ENCODE results near the gene RRP1.

The RRP1 gene

DNA sequence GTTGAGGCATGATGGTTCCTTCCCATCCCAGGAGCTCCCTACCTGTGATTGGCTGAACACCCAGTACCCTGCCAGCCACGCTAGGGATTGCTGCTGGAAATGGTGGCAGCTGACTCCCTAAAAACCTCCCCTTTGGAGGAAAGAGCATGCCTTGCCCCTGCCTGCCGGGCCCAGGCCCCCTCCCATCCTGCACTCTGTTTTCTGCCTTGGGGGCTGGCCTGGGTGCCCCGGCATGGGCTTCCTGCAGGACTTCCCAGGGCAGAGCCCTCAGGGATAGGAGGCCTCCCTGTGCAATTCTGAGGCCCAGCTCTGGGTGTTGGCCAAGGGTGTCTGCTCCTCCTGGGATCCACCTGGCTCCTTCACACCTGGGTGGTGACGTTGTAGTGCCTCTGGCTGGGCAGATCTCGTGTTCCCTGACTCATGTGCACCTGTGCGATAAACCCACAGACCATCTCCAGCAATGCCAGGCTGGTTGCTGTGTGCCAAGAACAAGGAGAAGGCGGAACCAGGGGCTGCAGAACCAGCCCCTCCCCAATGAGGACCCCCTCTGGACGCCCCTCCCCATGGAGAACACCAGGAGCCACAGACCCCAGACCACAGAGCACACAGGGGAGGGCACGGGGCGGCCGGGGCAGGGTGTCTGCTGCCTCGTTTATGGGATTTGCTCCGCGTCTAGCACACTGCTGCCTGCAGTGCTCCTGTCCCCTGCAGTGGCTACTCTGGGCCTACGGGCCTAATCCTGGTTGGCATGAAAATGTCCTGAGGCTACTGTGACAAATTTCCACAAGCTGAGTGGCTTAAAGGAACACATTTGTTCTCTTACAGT, 26.9 kb upstream of the RRP1 start:
- peaks cover 6% of the 10 kb centered on the region for H3K36me3 ChIP-seq (ENCODE audit: control insufficient read depth, insufficient read depth, low read length)
- no peak overlapping the region for H3K4me3 ChIP-seq (ENCODE audit: low read length)
- no peaks in the 10 kb centered on the region for H3K27me3 ChIP-seq (ENCODE audit: control insufficient read depth, insufficient read depth, low read length)
- H3K4me1 ChIP-seq (ENCODE audit: control insufficient read depth, insufficient read depth, low read length): peaks cover 14% of the 10 kb centered on the region
- H3K9ac ChIP-seq (ENCODE audit: low read length): no peak overlapping the region
- H3K27ac ChIP-seq (ENCODE audit: low read depth, low read length): no peak overlapping the region

DNA sequence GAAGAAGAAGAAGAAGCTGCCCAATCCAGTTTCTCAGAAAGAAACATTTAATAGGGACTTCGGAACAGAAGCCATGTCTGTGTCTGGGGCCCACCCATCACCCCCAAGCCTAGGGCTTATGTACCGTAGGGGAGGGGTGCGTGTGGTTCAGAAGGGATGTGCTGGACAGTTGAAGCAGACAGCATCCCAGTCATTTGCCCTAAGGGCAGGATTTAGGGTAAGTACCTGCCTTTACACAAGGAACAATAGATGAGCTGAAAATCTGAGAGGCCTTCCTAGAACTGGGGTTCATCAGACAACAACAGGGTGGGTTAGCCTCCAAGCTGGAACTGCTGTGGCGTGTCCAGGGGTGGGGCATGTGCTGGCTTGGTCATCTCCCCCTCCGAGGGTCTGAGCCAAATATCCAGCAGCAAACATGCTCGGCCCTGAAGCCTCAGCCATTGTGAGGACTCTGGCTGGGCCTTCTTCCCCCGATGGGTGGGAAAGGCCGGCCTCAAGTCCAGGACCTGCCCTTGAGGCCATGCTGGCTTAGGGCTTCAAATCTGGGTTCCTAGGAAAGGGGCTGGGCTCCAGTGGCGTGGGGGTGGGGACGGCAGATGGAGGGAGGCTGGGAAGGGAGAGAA, 25.4 kb upstream of the RRP1 start:
- Histone ChIP-seq H3K4me1 (ENCODE audit: control insufficient read depth, insufficient read depth, low read length) (peaks cover 4% of the 10 kb centered on the region), H3K9ac (ENCODE audit: low read length) (no peak overlapping the region), H3K4me3 (ENCODE audit: low read length) (no peak overlapping the region), H3K27ac (ENCODE audit: low read depth, low read length) (no peak overlapping the region), H3K27me3 (ENCODE audit: control insufficient read depth, insufficient read depth, low read length) (no peaks in the 10 kb centered on the region), H3K36me3 (ENCODE audit: control insufficient read depth, insufficient read depth, low read length) (peaks cover 6% of the 10 kb centered on the region)

DNA sequence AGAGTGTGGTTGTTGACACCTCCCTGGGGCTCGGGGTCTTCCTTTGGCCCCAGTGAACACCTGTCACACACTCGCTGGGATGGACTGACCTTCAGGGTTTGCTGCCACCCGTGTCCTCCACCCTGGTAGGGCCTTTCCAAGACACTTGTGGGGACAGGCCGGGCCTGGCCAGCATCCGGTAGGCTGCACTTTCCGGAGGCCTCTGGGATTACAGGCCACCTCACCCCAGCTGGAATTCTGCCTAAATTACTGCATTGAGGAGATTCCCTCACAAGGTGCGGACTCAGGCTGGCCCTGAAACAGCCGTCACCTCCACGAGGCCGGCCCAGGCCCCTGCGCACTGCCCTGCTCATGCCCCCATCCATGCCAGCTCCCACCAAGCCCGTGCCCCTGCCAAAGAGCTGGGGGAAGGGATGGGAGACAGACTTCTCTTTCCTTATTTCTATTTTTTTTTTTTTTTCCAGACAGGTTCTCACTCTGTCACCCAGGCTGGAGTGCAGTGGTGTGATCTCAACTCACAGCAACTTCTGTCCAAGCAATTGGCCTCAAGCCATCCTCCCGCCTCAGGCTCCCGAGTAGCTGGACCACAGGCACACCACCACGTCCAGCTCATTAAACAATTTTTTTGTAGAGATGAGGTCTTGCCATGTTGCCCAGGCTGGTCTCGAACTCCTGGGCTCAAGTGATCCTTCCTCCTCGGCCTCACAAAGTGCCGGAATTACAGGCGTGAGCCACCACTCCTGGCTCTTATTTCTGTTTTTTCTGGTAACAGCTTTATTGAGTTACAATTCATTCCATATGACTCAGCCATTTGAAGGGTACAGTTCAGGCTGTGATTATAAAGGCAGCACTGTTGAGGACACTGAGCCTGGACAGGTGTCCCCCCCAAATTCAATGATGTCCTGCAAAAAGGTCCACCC, 24.5 kb upstream of the RRP1 start:
- Histone ChIP-seq H3K4me1 (ENCODE audit: control insufficient read depth, insufficient read depth, low read length) (peaks cover 3% of the 10 kb centered on the region), H3K27me3 (ENCODE audit: control insufficient read depth, insufficient read depth, low read length) (no peaks in the 10 kb centered on the region), H3K36me3 (ENCODE audit: control insufficient read depth, insufficient read depth, low read length) (peaks cover 6% of the 10 kb centered on the region), H3K4me3 (ENCODE audit: low read length) (no peak overlapping the region), H3K27ac (ENCODE audit: low read depth, low read length) (no peak overlapping the region), H3K9ac (ENCODE audit: low read length) (no peak overlapping the region)

DNA sequence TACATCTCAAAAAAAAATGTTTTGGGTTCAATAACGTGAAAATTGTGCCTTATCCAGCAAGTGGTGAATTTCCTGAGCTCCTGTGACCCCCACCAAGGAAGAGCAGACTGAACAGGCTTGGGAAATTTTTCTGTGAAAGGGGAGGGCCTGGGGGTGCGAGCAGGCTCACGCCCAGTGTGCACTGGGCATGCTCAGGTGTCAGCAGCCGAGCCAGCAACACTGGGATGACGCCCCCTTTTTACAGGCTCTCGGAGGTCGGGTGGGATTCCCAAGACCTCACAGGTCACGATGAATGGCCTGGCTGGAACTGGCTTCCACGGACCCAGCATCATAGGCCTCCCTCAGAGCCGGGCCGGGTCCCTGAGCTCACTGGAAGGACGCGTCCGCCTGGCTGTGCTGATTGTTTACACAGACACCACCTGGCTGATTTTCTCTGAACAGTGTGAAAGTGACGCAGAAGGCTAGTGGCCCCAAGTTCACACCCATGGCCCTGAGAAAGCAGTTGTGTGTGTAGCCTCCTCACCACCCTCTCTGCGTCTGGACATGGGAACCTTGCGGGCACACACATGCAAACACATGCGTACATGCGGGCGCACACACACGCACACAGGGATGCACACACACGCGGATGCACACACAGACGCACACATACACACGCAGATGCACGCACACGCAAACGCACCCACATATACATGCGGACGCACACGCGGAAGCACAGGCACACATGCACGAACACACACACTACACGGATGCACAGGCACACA, 22.5 kb upstream of the RRP1 start:
- no peak overlapping the region for H3K9ac ChIP-seq (ENCODE audit: low read length)
- H3K4me3 ChIP-seq (ENCODE audit: low read length): no peak overlapping the region
- H3K27ac ChIP-seq (ENCODE audit: low read depth, low read length): no peak overlapping the region
- H3K4me1 ChIP-seq (ENCODE audit: control insufficient read depth, insufficient read depth, low read length): peaks cover 3% of the 10 kb centered on the region
- peaks cover 3% of the 10 kb centered on the region for H3K36me3 ChIP-seq (ENCODE audit: control insufficient read depth, insufficient read depth, low read length)
- H3K27me3 ChIP-seq (ENCODE audit: control insufficient read depth, insufficient read depth, low read length): no peaks in the 10 kb centered on the region

DNA sequence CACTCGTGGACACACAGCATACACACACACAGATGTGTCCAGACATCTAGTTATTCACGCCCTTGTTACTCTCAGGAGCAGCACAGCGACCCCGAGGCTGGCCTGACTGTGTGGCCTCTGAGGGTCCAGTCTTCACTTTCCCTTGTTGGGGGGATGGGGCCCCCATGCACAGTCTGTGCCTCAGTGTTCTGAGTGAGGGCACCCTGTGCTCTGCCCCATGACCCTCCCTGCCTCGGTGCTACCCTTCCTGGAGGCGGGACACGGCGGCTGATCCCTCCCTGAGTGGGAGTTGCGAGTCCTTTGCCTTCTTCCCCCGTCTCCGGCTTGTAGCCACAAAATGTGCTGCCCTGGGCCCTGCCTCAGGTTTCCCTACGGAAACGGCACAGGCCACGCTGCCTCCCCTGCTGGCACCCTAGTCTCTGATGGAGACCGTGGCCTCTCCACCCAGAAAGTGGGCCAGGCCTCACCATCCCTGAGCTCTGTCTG, 21.8 kb upstream of the RRP1 start:
- H3K4me1 ChIP-seq (ENCODE audit: control insufficient read depth, insufficient read depth, low read length): peaks cover 3% of the 10 kb centered on the region
- no peak overlapping the region for H3K9ac ChIP-seq (ENCODE audit: low read length)
- H3K27me3 ChIP-seq (ENCODE audit: control insufficient read depth, insufficient read depth, low read length): no peaks in the 10 kb centered on the region
- H3K36me3 ChIP-seq (ENCODE audit: control insufficient read depth, insufficient read depth, low read length): peaks cover 2% of the 10 kb centered on the region
- H3K4me3 ChIP-seq (ENCODE audit: low read length): no peak overlapping the region
- no peak overlapping the region for H3K27ac ChIP-seq (ENCODE audit: low read depth, low read length)

DNA sequence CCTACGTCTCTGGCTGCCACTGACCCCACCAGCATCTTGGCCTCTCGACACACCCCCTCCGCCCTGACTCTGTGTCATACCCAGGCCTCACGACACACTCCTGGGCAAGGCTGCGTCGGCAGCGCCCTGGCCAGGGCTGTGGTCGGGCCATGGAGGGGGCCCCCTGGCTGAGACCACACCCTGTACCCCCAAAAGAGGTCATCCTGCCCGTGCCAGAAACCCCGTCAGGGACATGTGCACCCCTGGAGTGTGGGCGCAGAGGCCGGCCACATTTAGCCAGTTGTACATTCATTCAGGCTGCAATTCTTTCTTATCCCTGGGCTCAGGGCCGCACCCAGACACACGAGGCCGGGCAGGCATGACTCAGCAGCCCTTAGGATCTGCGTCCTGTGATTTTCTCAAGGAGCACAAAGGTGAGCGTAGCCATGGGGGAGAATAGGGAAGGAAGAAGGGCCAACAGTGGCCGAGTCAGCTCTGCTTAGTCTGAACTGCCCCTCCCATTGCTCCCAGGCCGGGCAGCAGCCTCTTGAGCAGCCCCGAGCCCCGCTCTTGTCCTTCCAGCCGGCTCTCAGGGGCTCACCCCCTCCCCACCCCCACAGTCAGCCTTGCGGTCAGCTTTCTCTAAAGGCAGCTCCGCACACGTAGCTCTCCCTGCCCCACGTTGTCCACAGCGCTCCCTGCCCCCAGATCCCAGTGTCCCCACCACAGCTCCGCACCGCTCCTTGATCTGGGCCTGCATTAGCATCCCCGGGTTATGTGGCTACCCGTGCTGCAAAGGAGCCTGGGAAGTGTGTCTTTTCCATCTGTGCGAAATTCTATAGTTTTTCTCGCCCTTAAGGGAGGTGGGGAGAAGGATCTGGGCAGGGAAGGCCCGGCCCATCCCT, 21.2 kb upstream of the RRP1 start:
- Histone ChIP-seq H3K4me3 (ENCODE audit: low read length) (no peak overlapping the region), H3K9ac (ENCODE audit: low read length) (no peak overlapping the region), H3K27ac (ENCODE audit: low read depth, low read length) (no peak overlapping the region), H3K36me3 (ENCODE audit: control insufficient read depth, insufficient read depth, low read length) (peaks cover 3% of the 10 kb centered on the region), H3K4me1 (ENCODE audit: control insufficient read depth, insufficient read depth, low read length) (peaks cover 3% of the 10 kb centered on the region), H3K27me3 (ENCODE audit: control insufficient read depth, insufficient read depth, low read length) (no peaks in the 10 kb centered on the region)

DNA sequence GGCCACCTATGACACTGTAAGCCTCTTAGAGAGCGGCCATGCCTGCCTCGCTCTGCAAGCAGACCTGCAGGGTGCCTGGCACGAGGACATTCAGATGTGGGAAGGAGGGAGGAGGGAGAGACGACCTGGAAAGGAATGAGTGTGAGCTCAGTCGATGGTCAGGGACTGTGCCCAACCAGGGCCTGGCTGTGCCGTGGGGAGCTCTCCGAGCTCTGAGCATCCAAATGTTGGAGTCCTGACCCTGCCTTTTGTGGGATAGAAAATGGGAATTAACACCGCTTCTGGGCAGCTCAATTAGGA, 20.6 kb upstream of the RRP1 start:
- Histone ChIP-seq H3K27me3 (ENCODE audit: control insufficient read depth, insufficient read depth, low read length) (no peaks in the 10 kb centered on the region), H3K36me3 (ENCODE audit: control insufficient read depth, insufficient read depth, low read length) (peaks cover 6% of the 10 kb centered on the region), H3K4me3 (ENCODE audit: low read length) (no peak overlapping the region), H3K4me1 (ENCODE audit: control insufficient read depth, insufficient read depth, low read length) (peaks cover 3% of the 10 kb centered on the region), H3K9ac (ENCODE audit: low read length) (no peak overlapping the region), H3K27ac (ENCODE audit: low read depth, low read length) (no peak overlapping the region)

DNA sequence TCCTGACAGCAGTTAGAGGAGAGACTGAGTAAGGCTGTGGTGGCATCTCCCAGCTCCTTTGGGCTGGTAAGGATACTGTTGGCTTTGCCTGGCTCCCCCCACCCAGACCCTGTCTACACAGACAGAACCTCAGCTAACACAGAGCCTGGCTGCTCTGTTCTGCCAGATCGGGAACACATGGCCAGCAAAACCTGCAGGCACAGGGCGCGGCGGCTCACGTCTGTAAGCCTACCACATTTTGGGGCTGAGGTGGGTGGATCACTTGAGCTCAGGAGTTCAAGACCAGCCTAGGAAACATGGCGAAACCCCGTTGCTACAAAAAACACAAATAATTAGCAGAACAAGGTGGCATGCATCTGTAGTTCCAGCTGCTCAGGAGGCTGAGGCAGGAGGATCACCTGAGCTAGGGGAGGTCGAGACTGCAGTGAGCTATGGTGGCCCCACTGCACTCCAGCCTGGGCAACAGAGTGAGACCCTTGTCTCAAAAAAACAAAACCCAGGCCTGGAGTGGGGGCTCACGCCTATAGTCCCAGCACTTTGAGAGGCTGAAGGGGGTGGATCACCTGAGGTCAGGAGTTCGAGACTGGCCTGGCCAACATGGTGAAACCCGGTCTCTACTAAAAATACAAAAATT, 19.9 kb upstream of the RRP1 start:
- H3K4me3 ChIP-seq (ENCODE audit: low read length): no peak overlapping the region
- H3K4me1 ChIP-seq (ENCODE audit: control insufficient read depth, insufficient read depth, low read length): peaks cover 3% of the 10 kb centered on the region
- H3K27me3 ChIP-seq (ENCODE audit: control insufficient read depth, insufficient read depth, low read length): no peaks in the 10 kb centered on the region
- H3K9ac ChIP-seq (ENCODE audit: low read length): no peak overlapping the region
- no peak overlapping the region for H3K27ac ChIP-seq (ENCODE audit: low read depth, low read length)
- peaks cover 9% of the 10 kb centered on the region for H3K36me3 ChIP-seq (ENCODE audit: control insufficient read depth, insufficient read depth, low read length)

DNA sequence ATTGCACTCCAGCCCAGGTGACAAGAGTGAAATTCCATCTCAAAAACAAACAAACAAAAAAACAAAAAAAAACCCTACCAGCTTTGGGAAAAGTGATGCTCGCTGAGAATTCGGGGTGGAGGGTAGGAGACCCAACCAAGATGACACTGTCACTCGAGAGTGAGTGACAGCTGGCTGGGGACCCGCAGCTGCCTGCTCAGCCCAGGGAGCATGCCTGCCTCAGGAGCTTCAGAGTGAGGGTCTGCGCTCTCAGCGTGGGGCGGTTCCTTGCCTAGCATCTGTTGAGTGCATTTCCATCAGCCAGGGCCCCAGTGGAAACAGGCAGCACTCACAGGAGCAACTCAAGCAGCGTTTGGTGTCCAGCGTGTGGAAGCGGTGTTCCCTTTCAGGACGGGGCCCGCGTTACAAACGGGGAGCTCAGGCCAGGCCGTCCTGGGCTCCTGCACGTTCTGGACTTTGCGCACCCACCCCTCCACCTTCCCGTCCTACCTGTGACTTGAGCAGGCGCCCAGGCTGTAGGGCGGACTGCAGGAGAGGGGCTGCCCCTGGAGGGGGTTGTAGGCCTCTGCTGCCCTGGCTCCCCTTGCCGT, 19.2 kb upstream of the RRP1 start:
- no peak overlapping the region for H3K9ac ChIP-seq (ENCODE audit: low read length)
- no peaks in the 10 kb centered on the region for H3K27me3 ChIP-seq (ENCODE audit: control insufficient read depth, insufficient read depth, low read length)
- no peak overlapping the region for H3K4me3 ChIP-seq (ENCODE audit: low read length)
- peaks cover 9% of the 10 kb centered on the region for H3K36me3 ChIP-seq (ENCODE audit: control insufficient read depth, insufficient read depth, low read length)
- no peak overlapping the region for H3K27ac ChIP-seq (ENCODE audit: low read depth, low read length)
- peaks cover 3% of the 10 kb centered on the region for H3K4me1 ChIP-seq (ENCODE audit: control insufficient read depth, insufficient read depth, low read length)

DNA sequence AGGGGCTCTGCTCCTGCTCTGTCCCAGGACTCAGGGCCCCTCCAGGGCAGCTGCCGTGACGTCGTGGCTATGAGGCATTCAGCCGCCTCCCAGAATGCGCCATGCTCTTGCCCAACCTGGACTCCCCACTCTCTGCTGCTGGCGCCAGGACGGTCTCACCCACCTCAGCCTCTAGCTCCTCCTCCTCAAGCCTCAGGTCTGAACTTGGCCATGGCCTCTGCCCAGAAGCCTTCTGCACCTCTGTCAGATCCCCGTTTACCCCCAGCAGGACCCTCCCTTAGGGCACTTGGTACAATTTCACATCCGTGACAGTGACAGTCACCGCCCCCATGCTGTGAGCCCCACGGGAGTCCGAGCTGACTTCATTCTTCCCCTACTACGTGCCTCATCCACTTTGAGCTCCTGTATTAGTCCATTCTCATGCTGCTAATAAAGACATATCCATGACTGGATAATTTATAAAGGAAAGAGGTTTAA, 18.1 kb upstream of the RRP1 start:
- Histone ChIP-seq H3K4me3 (ENCODE audit: low read length) (no peak overlapping the region), H3K27ac (ENCODE audit: low read depth, low read length) (no peak overlapping the region), H3K9ac (ENCODE audit: low read length) (no peak overlapping the region), H3K27me3 (ENCODE audit: control insufficient read depth, insufficient read depth, low read length) (no peaks in the 10 kb centered on the region), H3K4me1 (ENCODE audit: control insufficient read depth, insufficient read depth, low read length) (peaks cover 8% of the 10 kb centered on the region), H3K36me3 (ENCODE audit: control insufficient read depth, insufficient read depth, low read length) (peaks cover 9% of the 10 kb centered on the region)
